Measurements from ENCODE around the gene CYP26A1. TPM values are rescaled to one million over a fixed set of nuclear protein-coding genes. Genes with fewer than 3 reads are reported as not detected.

The CYP26A1 gene
- total RNA-seq, 1 experiment from 2014 or later, result not detected

GRCh38 chr10:93032809-93033137 is 40.9 kb upstream of the CYP26A1 start:
- no peaks in the 10 kb centered on the region for H3K27me3 ChIP-seq (replicated peaks; ENCODE audit: insufficient read depth, low read depth, low read length, poor library complexity)
- no peak for TF ChIP-seq EZH2 (IDR thresholded peaks at IDR 0.05; ENCODE audit: borderline replicate concordance, low read depth, low read length, poor library complexity, severe bottlenecking)
- TF ChIP-seq CTCF (conservative IDR thresholded peaks at IDR 0.05; ENCODE audit: low read depth, low read length), result no peak
- no peak overlapping the region for H3K27ac ChIP-seq (ENCODE audit: low read depth, low read length, poor library complexity, severe bottlenecking)
- POLR2A ChIA-PET (ENCODE audit: low non-redundant PET), result no interaction called here
- intact Hi-C loops (cut with micrococcal nuclease; ENCODE audit: unreplicated experiment), result no loop called here
- CTCF ChIA-PET, result no interaction called here
- BruUV-seq (replicated peaks), result no TSS peak
- no peaks in the 10 kb centered on the region for H3K36me3 ChIP-seq (ENCODE audit: insufficient read depth, low read length, poor library complexity, severe bottlenecking)
- H3K9me3 ChIP-seq (ENCODE audit: low read depth, low read length, poor library complexity, severe bottlenecking), result peaks cover 4% of the 10 kb centered on the region
- no peak for DNase-seq (ENCODE audit: low spot score)
- H3K4me3 ChIP-seq (ENCODE audit: low read depth, low read length, poor library complexity, severe bottlenecking), result no peak overlapping the region
- H3K4me1 ChIP-seq (ENCODE audit: insufficient read depth, low read length, poor library complexity, severe bottlenecking), result no peaks in the 10 kb centered on the region

GRCh38 chr10:93034426-93034825 is 39.3 kb upstream of the CYP26A1 start:
- H3K9me3 ChIP-seq (ENCODE audit: low read depth, low read length, poor library complexity, severe bottlenecking), result no peaks in the 10 kb centered on the region
- TF ChIP-seq CTCF (conservative IDR thresholded peaks at IDR 0.05; ENCODE audit: low read depth, low read length) (no peak), EZH2 (IDR thresholded peaks at IDR 0.05; ENCODE audit: borderline replicate concordance, low read depth, low read length, poor library complexity, severe bottlenecking) (no peak)
- no peak overlapping the region for H3K4me3 ChIP-seq (ENCODE audit: low read depth, low read length, poor library complexity, severe bottlenecking)
- no peak for DNase-seq (ENCODE audit: low spot score)
- BruUV-seq (replicated peaks), result no TSS peak
- H3K27ac ChIP-seq (ENCODE audit: low read depth, low read length, poor library complexity, severe bottlenecking), result no peak overlapping the region
- ChIA-PET POLR2A (ENCODE audit: low non-redundant PET) (no interaction called here), CTCF (no interaction called here)
- no peaks in the 10 kb centered on the region for H3K4me1 ChIP-seq (ENCODE audit: insufficient read depth, low read length, poor library complexity, severe bottlenecking)
- H3K27me3 ChIP-seq (replicated peaks; ENCODE audit: insufficient read depth, low read depth, low read length, poor library complexity), result no peaks in the 10 kb centered on the region
- intact Hi-C loops (cut with micrococcal nuclease; ENCODE audit: unreplicated experiment), result no loop called here
- H3K36me3 ChIP-seq (ENCODE audit: insufficient read depth, low read length, poor library complexity, severe bottlenecking), result no peaks in the 10 kb centered on the region

DNA sequence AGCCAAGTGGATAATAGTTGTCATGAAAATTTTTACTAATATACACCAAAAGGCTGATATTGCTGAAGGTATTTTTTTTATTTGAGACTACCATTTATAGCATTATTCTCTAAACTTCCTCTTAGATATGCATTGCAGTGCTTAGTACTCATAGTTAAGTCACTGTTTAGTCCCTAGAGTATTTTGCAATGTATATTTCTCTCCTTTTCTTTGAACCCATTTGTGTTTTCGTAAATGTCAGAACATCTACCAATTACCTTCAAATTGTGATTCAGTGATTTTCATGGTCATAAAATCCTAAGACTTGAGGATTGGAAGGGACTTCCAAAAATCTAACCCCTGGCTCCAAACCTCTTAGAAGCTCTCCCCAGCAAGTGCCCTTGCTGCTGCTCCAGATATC is 34.6 kb upstream of the CYP26A1 start:
- ChIA-PET POLR2A (ENCODE audit: low non-redundant PET) (no interaction called here), CTCF (interaction anchor here (0.5 kb wide), 1 partner anchor 124 kb away, joined by 3 read pairs; no protein-coding TSS in a partner anchor)
- H3K27ac ChIP-seq (ENCODE audit: low read depth, low read length, poor library complexity, severe bottlenecking), result no peak overlapping the region
- H3K27me3 ChIP-seq (replicated peaks; ENCODE audit: insufficient read depth, low read depth, low read length, poor library complexity), result no peaks in the 10 kb centered on the region
- DNase-seq (ENCODE audit: low spot score), result no peak
- intact Hi-C loops (cut with micrococcal nuclease; ENCODE audit: unreplicated experiment), result no loop called here
- H3K36me3 ChIP-seq (ENCODE audit: insufficient read depth, low read length, poor library complexity, severe bottlenecking), result no peaks in the 10 kb centered on the region
- H3K9me3 ChIP-seq (ENCODE audit: low read depth, low read length, poor library complexity, severe bottlenecking), result no peaks in the 10 kb centered on the region
- peaks cover 5% of the 10 kb centered on the region for H3K4me1 ChIP-seq (ENCODE audit: insufficient read depth, low read length, poor library complexity, severe bottlenecking)
- no peak for TF ChIP-seq EZH2 (IDR thresholded peaks at IDR 0.05; ENCODE audit: borderline replicate concordance, low read depth, low read length, poor library complexity, severe bottlenecking)
- TF ChIP-seq CTCF (conservative IDR thresholded peaks at IDR 0.05; ENCODE audit: low read depth, low read length), result no peak
- BruUV-seq (replicated peaks), result no TSS peak
- no peak overlapping the region for H3K4me3 ChIP-seq (ENCODE audit: low read depth, low read length, poor library complexity, severe bottlenecking)
